ENCODE data around the gene FAIM2. TPM values are rescaled to one million over a fixed set of nuclear protein-coding genes. Genes with fewer than 3 reads are reported as not detected.

The FAIM2 gene
- total RNA-seq (2014; rRNA removed) (0.18 TPM in 1 of 2 replicates, not detected in the other), Bru-seq, nascent RNA (percentile 14 among the genes with signal in this experiment), BruChase-seq, experiment 1, labeled RNA remaining after a 6-hour chase (percentile 6 among the genes with signal in this experiment), BruChase-seq, experiment 2, labeled RNA remaining after a 2-hour chase (percentile 6 among the genes with signal in this experiment)
- long read RNA-seq, result 0 reads

- TF ChIP-seq EZH2phosphoT487 (IDR thresholded peaks at IDR 0.05; ENCODE audit: borderline replicate concordance, low read length) (no peak), EZH2 (IDR thresholded peaks at IDR 0.05; ENCODE audit: low read length, unreplicated experiment) (no peak), CTCF (conservative IDR thresholded peaks at IDR 0.05; ENCODE audit: low read depth, low read length) (no peak)
- Histone ChIP-seq H3K9me3 (ENCODE audit: low read length) (no peaks in the 10 kb centered on the region), H3K9ac (ENCODE audit: low read length) (no peak within 1 kb of the TSS), H3K79me2 (ENCODE audit: low read length) (no peaks in the 10 kb centered on the region), H3F3A (ENCODE audit: low read length, unreplicated experiment) (no peaks in the 10 kb centered on the region), H3K4me1 (ENCODE audit: insufficient read depth, low read length) (no peaks in the 10 kb centered on the region), H3K4me2 (ENCODE audit: low read length) (no peak within 1 kb of the TSS), H3K4me3 (ENCODE audit: low read length) (no peak within 1 kb of the TSS), H2AFZ (ENCODE audit: low read length) (no peak within 1 kb of the TSS), H3K27me3 (ENCODE audit: low read length) (no peaks in the 10 kb centered on the region), H3K36me3 (ENCODE audit: low read depth, low read length) (no peaks in the 10 kb centered on the region), H4K20me1 (ENCODE audit: low read length) (no peaks in the 10 kb centered on the region), H3K27ac (ENCODE audit: low read length) (no peak within 1 kb of the TSS), H3K9me2 (replicated peaks; ENCODE audit: low read length) (no peaks in the 10 kb centered on the region)
- ChIA-PET CTCF (no interaction called here), POLR2A (ENCODE audit: unreplicated experiment) (no interaction called here)
- ATAC-seq (no peak), DNase-seq (no peak)
- intact Hi-C loops (cut with micrococcal nuclease), result no loop called here
- BruUV-seq (replicated peaks), result no TSS peak
Observed at GRCh38 chr12:49903700-49904423, at the start of gene FAIM2. FAIM2 (minus strand) TSS chr12:49903900; CDS start chr12:49903792, 108 bp downstream.

- ATAC-seq, result no peak
- H3K36me3 ChIP-seq (ENCODE audit: low read depth, low read length), result no peaks in the 10 kb centered on the region
- H3F3A ChIP-seq (ENCODE audit: low read length, unreplicated experiment), result no peaks in the 10 kb centered on the region
- H3K4me3 ChIP-seq (ENCODE audit: low read length), result no peak overlapping the region
- H4K20me1 ChIP-seq (ENCODE audit: low read length), result no peaks in the 10 kb centered on the region
- no peak overlapping the region for H3K9ac ChIP-seq (ENCODE audit: low read length)
- ChIA-PET POLR2A (ENCODE audit: unreplicated experiment) (no interaction called here), CTCF (no interaction called here)
- no peaks in the 10 kb centered on the region for H3K79me2 ChIP-seq (ENCODE audit: low read length)
- intact Hi-C loops (cut with micrococcal nuclease), result no loop called here
- no peaks in the 10 kb centered on the region for H3K27me3 ChIP-seq (ENCODE audit: low read length)
- TF ChIP-seq EZH2phosphoT487 (IDR thresholded peaks at IDR 0.05; ENCODE audit: borderline replicate concordance, low read length) (no peak), EZH2 (IDR thresholded peaks at IDR 0.05; ENCODE audit: low read length, unreplicated experiment) (no peak), CTCF (conservative IDR thresholded peaks at IDR 0.05; ENCODE audit: low read depth, low read length) (no peak)
- no TSS peak for BruUV-seq (replicated peaks)
- H3K4me1 ChIP-seq (ENCODE audit: insufficient read depth, low read length), result no peaks in the 10 kb centered on the region
- no peak overlapping the region for H3K4me2 ChIP-seq (ENCODE audit: low read length)
- H2AFZ ChIP-seq (ENCODE audit: low read length), result no peak overlapping the region
- no peaks in the 10 kb centered on the region for H3K9me2 ChIP-seq (replicated peaks; ENCODE audit: low read length)
- H3K27ac ChIP-seq (ENCODE audit: low read length), result no peak overlapping the region
- no peaks in the 10 kb centered on the region for H3K9me3 ChIP-seq (ENCODE audit: low read length)
- DNase-seq, result no peak
Observed at GRCh38 chr12:49953151-49953550, 49.5 kb upstream of the FAIM2 start.

Measured in PC-3 (cell line).